Muscle layer of duodenum (tissue), 2 donors: ENCODE results near the gene ATG5.

Experiments
- H3K27ac ChIP-seq: one replicate; pipeline ENCODE4 v1.7.0; 2013; ENCODE audit warnings: mild to moderate bottlenecking, low read length
- H3K27me3 ChIP-seq: one replicate; pipeline ENCODE4 v1.7.0; 2013; ENCODE audit warnings: low read depth, mild to moderate bottlenecking, control low read depth, low read length
- H3K36me3 ChIP-seq, 2 donors: one replicate each; pipeline ENCODE4 v1.7.0; 2013; ENCODE audit warnings: low read length in 2 of 2, control low read depth in 1 of 2, mild to moderate bottlenecking in 1 of 2; ENCODE audit not compliant: insufficient read depth in 2 of 2, control insufficient read depth in 1 of 2
- H3K4me1 ChIP-seq, 2 donors: one replicate each; pipeline ENCODE4 v1.7.0; 2013; ENCODE audit warnings: low read length in 2 of 2, mild to moderate bottlenecking in 2 of 2, control low read depth in 1 of 2, moderate library complexity in 1 of 2; ENCODE audit not compliant: insufficient read depth in 2 of 2, control insufficient read depth in 1 of 2
- H3K4me3 ChIP-seq, 2 donors: one replicate each; pipeline ENCODE4 v1.7.0; 2013; ENCODE audit warnings: low read length in 2 of 2, low read depth in 1 of 2, mild to moderate bottlenecking in 1 of 2
- H3K9me3 ChIP-seq, 2 donors: one replicate each; pipeline ENCODE4 v1.7.0; 2013; ENCODE audit warnings: low read length in 2 of 2, control low read depth in 1 of 2, mild to moderate bottlenecking in 1 of 2; ENCODE audit not compliant: control insufficient read depth in 1 of 2
- donor health status: healthy.

ATG5 gene

GRCh38 chr6:106305740-106306139 is 19.8 kb downstream of the ATG5 start:
- H3K9me3 ChIP-seq, result no peaks in the 10 kb centered on the region
- H3K27ac ChIP-seq, result no peak overlapping the region

GRCh38 chr6:106300944-106301343 is 24.6 kb downstream of the ATG5 start:
- H3K4me1 ChIP-seq, result no peaks in the 10 kb centered on the region
- no peaks in the 10 kb centered on the region for H3K36me3 ChIP-seq
- no peaks in the 10 kb centered on the region for H3K9me3 ChIP-seq
- H3K27ac ChIP-seq, result no peak overlapping the region
- H3K27me3 ChIP-seq, result no peaks in the 10 kb centered on the region
- H3K4me3 ChIP-seq, result no peak overlapping the region

More at GRCh38 chr6:106305740-106306139, 19.8 kb downstream of the ATG5 start:
- Histone ChIP-seq H3K36me3 (peaks cover 0 to 5% of the 10 kb centered on the region in 2 donors), H3K4me1 (peaks cover 0 to 3% of the 10 kb centered on the region in 2 donors), H3K4me3 (no peak overlapping the region), H3K27me3 (no peaks in the 10 kb centered on the region)

DNA sequence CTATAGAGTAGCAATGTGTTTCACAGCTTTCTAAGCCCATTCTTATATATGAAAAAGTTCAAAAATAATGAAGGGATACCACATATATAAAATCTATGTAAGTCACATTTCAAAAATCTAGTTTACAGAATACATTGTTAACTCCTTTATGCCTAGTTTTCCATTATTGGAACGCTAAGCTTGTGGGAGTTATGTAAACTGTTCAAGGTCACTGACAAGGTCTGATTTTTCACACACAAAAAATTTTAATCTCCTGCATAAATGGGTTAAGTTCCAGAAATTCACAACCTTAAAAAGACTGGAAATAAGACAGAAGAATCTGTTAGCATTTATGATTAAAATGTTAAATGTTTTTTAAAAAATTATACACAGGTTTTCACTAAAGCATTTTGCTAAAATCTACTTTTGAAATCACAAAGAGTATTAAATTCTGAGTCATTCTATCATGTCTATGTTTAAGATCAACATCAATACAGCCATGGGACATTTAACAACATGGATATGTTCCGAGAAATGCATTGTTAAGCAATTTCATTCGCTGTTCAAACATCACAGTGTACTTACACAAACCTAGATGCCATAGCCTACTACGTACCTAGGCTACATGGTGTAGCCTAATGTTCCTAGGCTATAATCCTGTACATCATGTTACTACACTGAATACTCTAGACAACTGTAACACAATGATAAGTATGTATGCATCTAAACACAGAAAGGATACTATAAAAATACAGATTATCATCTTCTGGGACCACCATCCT is 25.4 kb downstream of the ATG5 start:
- no peaks in the 10 kb centered on the region for H3K9me3 ChIP-seq
- H3K27ac ChIP-seq, result no peak overlapping the region
- H3K36me3 ChIP-seq, result no peaks in the 10 kb centered on the region
- no peaks in the 10 kb centered on the region for H3K27me3 ChIP-seq
- no peaks in the 10 kb centered on the region for H3K4me1 ChIP-seq
- no peak overlapping the region for H3K4me3 ChIP-seq

DNA sequence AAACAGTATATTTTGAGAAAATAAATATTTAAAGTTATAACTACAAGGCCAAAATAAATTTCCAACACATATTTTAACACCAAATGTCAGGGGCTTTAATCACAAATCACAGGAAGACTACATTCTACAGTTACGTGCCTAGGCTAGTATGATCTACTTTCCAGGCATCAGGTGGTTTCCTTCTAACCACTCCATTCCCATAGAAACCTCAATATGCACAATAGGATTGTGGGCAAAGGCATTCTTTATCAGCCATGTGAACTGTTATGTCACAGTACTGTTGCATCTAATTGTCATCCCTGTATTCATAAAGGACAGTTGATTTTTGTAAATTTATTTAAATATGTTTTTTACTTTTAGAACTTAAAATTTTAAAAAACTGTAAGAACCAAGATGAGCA is 32.4 kb downstream of the ATG5 start:
- no peaks in the 10 kb centered on the region for H3K27me3 ChIP-seq
- no peak overlapping the region for H3K4me3 ChIP-seq
- H3K36me3 ChIP-seq, result peaks cover 13 to 21% of the 10 kb centered on the region in 2 donors
- H3K9me3 ChIP-seq, result no peaks in the 10 kb centered on the region
- no peak overlapping the region for H3K27ac ChIP-seq
- H3K4me1 ChIP-seq, result no peaks in the 10 kb centered on the region

GRCh38 chr6:106290954-106291353 is 34.6 kb downstream of the ATG5 start:
- Histone ChIP-seq H3K9me3 (no peaks in the 10 kb centered on the region), H3K27ac (no peak overlapping the region), H3K4me3 (no peak overlapping the region), H3K4me1 (no peaks in the 10 kb centered on the region), H3K27me3 (no peaks in the 10 kb centered on the region), H3K36me3 (peaks cover 13 to 21% of the 10 kb centered on the region in 2 donors)

DNA sequence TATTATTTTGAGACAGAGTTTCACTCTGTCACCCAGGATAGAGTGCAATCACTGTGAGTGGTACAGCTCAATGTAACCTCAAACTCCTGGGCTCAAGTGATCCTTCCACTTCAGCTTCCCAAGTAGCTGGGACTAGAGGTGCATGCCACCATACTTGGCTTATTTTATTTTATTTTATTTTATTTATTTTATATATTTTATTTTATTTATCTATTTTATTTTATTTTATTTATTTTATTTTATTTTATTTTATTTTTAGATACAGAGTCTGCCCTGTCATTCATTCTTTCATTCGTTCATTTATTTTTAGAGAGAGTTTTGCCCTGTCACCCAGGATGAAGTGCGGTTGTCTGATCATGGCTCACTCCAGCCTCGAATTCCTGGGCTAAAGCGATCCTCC is 35.5 kb downstream of the ATG5 start:
- Histone ChIP-seq H3K9me3 (no peaks in the 10 kb centered on the region), H3K4me1 (no peaks in the 10 kb centered on the region), H3K4me3 (no peak overlapping the region), H3K27ac (no peak overlapping the region), H3K27me3 (no peaks in the 10 kb centered on the region), H3K36me3 (peaks cover 13 to 21% of the 10 kb centered on the region in 2 donors)

GRCh38 chr6:106287215-106287614 is 38.3 kb downstream of the ATG5 start:
- H3K27ac ChIP-seq, result no peak overlapping the region
- H3K9me3 ChIP-seq, result no peaks in the 10 kb centered on the region
- no peaks in the 10 kb centered on the region for H3K4me1 ChIP-seq
- H3K4me3 ChIP-seq, result no peak overlapping the region
- no peaks in the 10 kb centered on the region for H3K27me3 ChIP-seq
- peaks cover 11 to 15% of the 10 kb centered on the region in 2 donors for H3K36me3 ChIP-seq

DNA sequence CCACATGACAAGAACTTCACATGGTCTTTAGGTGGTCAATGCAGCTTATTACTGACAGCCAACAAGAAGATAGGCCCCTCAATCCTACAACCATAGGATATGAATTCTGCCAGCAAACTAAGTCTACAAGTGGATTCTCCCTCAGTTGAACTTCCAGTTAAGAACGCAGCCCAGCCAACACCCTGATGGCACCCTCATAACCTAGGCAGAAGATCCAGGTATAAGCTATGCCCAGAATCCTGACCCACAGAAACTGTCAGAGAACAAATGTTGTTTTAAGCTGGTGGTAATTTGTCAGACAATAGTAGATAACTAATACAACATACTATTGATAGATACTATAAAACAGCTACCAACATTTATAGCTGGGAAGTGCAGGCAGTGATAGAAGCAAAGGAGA is 38.8 kb downstream of the ATG5 start:
- Histone ChIP-seq H3K4me3 (no peak overlapping the region), H3K27ac (no peak overlapping the region), H3K36me3 (peaks cover 6 to 10% of the 10 kb centered on the region in 2 donors), H3K4me1 (no peaks in the 10 kb centered on the region), H3K27me3 (no peaks in the 10 kb centered on the region), H3K9me3 (no peaks in the 10 kb centered on the region)

- Histone ChIP-seq H3K36me3 (peaks cover 9 to 10% of the 10 kb centered on the region in 2 donors), H3K9me3 (no peaks in the 10 kb centered on the region)
These were observed 42.1 kb downstream of the ATG5 start for GRCh38 chr6:106283481-106283880.

DNA sequence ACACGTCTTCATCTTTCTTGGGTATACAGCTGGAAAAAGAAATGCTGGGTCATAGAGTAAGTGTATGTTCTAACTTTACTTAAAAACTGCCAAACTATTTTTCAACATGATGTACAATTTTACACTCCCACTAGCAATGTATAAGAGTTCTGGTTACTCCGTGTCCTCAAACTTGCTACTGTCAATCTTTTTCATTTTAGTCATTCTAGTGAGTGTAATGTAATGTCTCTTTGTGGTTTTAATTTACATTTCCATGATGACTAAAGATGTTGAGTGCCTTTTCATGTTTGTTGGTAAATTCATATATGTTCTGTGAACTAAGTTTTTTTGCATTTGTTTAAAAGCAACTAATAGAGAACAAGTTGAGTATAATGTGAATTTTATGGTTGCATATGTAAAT is 43.9 kb downstream of the ATG5 start:
- H3K4me1 ChIP-seq, result no peaks in the 10 kb centered on the region
- H3K9me3 ChIP-seq, result no peaks in the 10 kb centered on the region
- H3K36me3 ChIP-seq, result peaks cover 12 to 14% of the 10 kb centered on the region in 2 donors
- no peak overlapping the region for H3K4me3 ChIP-seq
- H3K27ac ChIP-seq, result no peak overlapping the region
- no peaks in the 10 kb centered on the region for H3K27me3 ChIP-seq

More at GRCh38 chr6:106283481-106283880, 42.1 kb downstream of the ATG5 start:
- H3K4me1 ChIP-seq, result no peaks in the 10 kb centered on the region
- H3K4me3 ChIP-seq, result no peak overlapping the region
- H3K27ac ChIP-seq, result no peak overlapping the region
- H3K27me3 ChIP-seq, result no peaks in the 10 kb centered on the region

DNA sequence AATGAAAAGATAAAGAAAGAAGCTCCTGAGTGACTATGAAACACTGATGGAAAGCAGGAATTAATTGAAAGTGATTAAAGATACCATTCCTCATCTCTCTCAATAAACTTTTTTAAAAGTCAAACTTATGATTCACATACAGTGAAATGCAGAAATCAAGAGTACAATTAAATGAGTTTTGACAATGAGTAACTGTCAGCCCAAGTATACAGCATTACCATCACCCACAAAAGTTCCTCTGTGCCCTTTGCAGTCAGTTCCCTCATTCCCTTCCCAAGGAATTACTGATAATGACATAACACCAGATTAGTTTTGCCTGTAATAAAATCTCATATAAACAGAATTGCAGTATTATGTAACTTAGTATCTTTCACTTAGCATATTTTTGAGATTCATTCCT is 44.5 kb downstream of the ATG5 start:
- Histone ChIP-seq H3K36me3 (peaks cover 12 to 14% of the 10 kb centered on the region in 2 donors), H3K4me1 (no peaks in the 10 kb centered on the region), H3K27me3 (no peaks in the 10 kb centered on the region), H3K27ac (no peak overlapping the region), H3K4me3 (no peak overlapping the region), H3K9me3 (no peaks in the 10 kb centered on the region)

- H3K27ac ChIP-seq, result no peak overlapping the region
- peaks cover 12 to 14% of the 10 kb centered on the region in 2 donors for H3K36me3 ChIP-seq
- H3K9me3 ChIP-seq, result no peaks in the 10 kb centered on the region
- no peaks in the 10 kb centered on the region for H3K4me1 ChIP-seq
- H3K27me3 ChIP-seq, result no peaks in the 10 kb centered on the region
- H3K4me3 ChIP-seq, result no peak overlapping the region
These were observed 46.4 kb downstream of the ATG5 start for GRCh38 chr6:106279179-106279578.
